ENCODE data around the gene LMAN2. TPM values are rescaled to one million over a fixed set of nuclear protein-coding genes. Genes with fewer than 3 reads are reported as not detected.

LMAN2 gene
- polyA plus RNA-seq, 1 experiment, result 150 TPM

- ChIA-PET POLR2A (no interaction called here), CTCF (no interaction called here)
- TF ChIP-seq, protein P1, sequence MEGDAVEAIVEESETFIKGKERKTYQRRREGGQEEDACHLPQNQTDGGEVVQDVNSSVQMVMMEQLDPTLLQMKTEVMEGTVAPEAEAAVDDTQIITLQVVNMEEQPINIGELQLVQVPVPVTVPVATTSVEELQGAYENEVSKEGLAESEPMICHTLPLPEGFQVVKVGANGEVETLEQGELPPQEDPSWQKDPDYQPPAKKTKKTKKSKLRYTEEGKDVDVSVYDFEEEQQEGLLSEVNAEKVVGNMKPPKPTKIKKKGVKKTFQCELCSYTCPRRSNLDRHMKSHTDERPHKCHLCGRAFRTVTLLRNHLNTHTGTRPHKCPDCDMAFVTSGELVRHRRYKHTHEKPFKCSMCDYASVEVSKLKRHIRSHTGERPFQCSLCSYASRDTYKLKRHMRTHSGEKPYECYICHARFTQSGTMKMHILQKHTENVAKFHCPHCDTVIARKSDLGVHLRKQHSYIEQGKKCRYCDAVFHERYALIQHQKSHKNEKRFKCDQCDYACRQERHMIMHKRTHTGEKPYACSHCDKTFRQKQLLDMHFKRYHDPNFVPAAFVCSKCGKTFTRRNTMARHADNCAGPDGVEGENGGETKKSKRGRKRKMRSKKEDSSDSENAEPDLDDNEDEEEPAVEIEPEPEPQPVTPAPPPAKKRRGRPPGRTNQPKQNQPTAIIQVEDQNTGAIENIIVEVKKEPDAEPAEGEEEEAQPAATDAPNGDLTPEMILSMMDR (IDR thresholded peaks at IDR 0.05; ENCODE audit: low read depth, low read length), result no peak
- Histone ChIP-seq H3K4me3 (ENCODE audit: low read depth, low read length) (no peak overlapping the region), H3K27me3 (ENCODE audit: control insufficient read depth, insufficient read depth, low read length) (no peaks in the 10 kb centered on the region), H3K27ac (ENCODE audit: low read depth, low read length) (no peak overlapping the region), H3K9me3 (ENCODE audit: control insufficient read depth, insufficient read depth, low read length) (no peaks in the 10 kb centered on the region)
- no peak for DNase-seq (ENCODE audit: low read depth, low spot score)
These were observed 63.3 kb downstream of the LMAN2 start for GRCh38 chr5:177288191-177288590.

Other genes with a start within 250 kb of the LMAN2 start
- 25.6 and 33.4 TPM in 2 replicates for gene NSD1, start 217.9 kb downstream of the LMAN2 start, polyA plus RNA-seq (2011; rRNA removed)
- gene RAB24, start 47.9 kb downstream of the LMAN2 start, polyA plus RNA-seq (2011; rRNA removed), result 35.4 and 38.8 TPM in 2 replicates
- gene PRELID1, start 47.9 kb downstream of the LMAN2 start, polyA plus RNA-seq (2011; rRNA removed), result 135 and 158 TPM in 2 replicates
- 2.8 and 2.9 TPM in 2 replicates for gene MXD3, start 39.8 kb downstream of the LMAN2 start, polyA plus RNA-seq (2011; rRNA removed)
- 2.6 and 4.4 TPM in 2 replicates for gene RGS14, start 6.3 kb upstream of the LMAN2 start, polyA plus RNA-seq (2011; rRNA removed)
- gene SLC34A1, start 32.8 kb upstream of the LMAN2 start, polyA plus RNA-seq (2011; rRNA removed), result not detected in 2 replicates
- not detected in 2 replicates for gene PFN3, start 49.0 kb upstream of the LMAN2 start, polyA plus RNA-seq (2011; rRNA removed)
- gene F12, start 57.9 kb upstream of the LMAN2 start, polyA plus RNA-seq (2011; rRNA removed), result 0.35 and 0.48 TPM in 2 replicates
- 16.4 and 21.4 TPM in 2 replicates for gene GRK6, start 75.0 kb upstream of the LMAN2 start, polyA plus RNA-seq (2011; rRNA removed)
- 1.0 and 1.6 TPM in 2 replicates for gene PRR7, start 95.1 kb upstream of the LMAN2 start, polyA plus RNA-seq (2011; rRNA removed)
- gene DBN1, start 122.0 kb upstream of the LMAN2 start, polyA plus RNA-seq (2011; rRNA removed), result 146 and 164 TPM in 2 replicates
- 195 and 268 TPM in 2 replicates for gene PDLIM7, start 145.9 kb upstream of the LMAN2 start, polyA plus RNA-seq (2011; rRNA removed)
- 0.50 and 0.96 TPM in 2 replicates for gene DOK3, start 158.2 kb upstream of the LMAN2 start, polyA plus RNA-seq (2011; rRNA removed)
- gene DDX41, start 165.3 kb upstream of the LMAN2 start, polyA plus RNA-seq (2011; rRNA removed), result 71.8 and 96.0 TPM in 2 replicates
- gene FAM193B, start 202.9 kb upstream of the LMAN2 start, polyA plus RNA-seq (2011; rRNA removed), result 28.7 and 30.1 TPM in 2 replicates
- gene TMED9, start 240.5 kb upstream of the LMAN2 start, polyA plus RNA-seq (2011; rRNA removed), result 307 and 376 TPM in 2 replicates
- gene B4GALT7, start 248.5 kb upstream of the LMAN2 start, polyA plus RNA-seq (2011; rRNA removed), result 18.3 and 26.2 TPM in 2 replicates

Data from AG04450 (cell line).